Renal cortical epithelial cell (primary cell): ENCODE results near the gene MYH11. TPM values are rescaled to one million over a fixed set of nuclear protein-coding genes. Genes with fewer than 3 reads are reported as not detected.
"Not testable (repeated sequence)": the region's sequence is repeated elsewhere in the genome, so short reads cannot be mapped to it uniquely, and the experiment has no call there.

ENCODE experiments used
- DNase-seq: peaks from one replicate; pipeline ENCODE4 v3.0.0-alpha.2; 2011; ENCODE audit warnings: low read depth
- total RNA-seq: library from RNA; depleted of rRNA; stranded (reverse); fragments of >200 nt; gene quantifications from 2 replicates; pipeline ENCODE4 v1.2.3, GENCODE V29; 2014

The MYH11 gene
- total RNA-seq, 1 donor from 2014 or later = 0.05 TPM

GRCh38 chr16:15714393-15715172, 142.2 kb downstream of the MYH11 start:
- DNase-seq = no peak

GRCh38 chr16:15708997-15709396, 147.8 kb downstream of the MYH11 start:
- DNase-seq = no peak

GRCh38 chr16:15708096-15708495, 148.7 kb downstream of the MYH11 start:
- DNase-seq = no peak

- no peak for DNase-seq
These were observed 149.5 kb downstream of the MYH11 start for GRCh38 chr16:15707332-15707731.

- DNase-seq = no peak
These were observed 151.7 kb downstream of the MYH11 start for GRCh38 chr16:15705064-15705565.

GRCh38 chr16:15704545-15704987, 152.3 kb downstream of the MYH11 start:
- DNase-seq = peak; percentile 40

DNA sequence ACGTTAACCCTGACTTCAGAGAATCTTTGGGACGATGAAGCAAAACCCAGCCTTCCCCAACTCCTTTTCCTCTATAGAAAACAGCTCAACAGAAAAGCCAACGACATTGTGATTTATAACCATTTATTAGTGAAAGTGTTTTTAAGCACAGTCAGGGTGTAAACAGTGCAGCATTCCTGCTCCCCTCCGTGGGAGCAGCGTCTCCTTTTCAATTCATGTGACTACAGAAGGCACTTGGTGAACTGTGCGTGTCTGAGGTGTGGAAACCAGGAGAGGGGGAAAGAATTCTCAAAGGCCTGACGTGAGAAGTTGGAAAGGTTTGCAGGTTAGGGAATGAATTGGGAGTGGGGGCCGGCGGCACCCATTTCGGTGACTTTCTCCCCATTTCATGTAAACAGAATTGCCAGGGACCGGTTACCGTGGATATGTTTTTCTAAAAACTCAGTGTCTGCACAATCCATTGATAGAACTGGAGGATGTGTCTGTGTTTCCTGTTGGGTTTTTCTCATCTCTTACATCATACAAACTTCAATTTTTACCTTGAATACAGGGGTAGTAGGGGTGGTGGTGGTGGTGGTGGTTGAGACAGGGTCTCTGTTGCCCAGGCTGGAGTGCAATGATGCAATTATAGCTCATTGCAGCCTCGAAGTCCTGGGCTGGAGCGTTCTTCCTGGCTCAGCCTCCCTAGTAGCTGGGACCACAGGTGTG, 153.6 kb downstream of the MYH11 start:
- no peak for DNase-seq

- peak; percentile 5 for DNase-seq
These were observed 154.6 kb downstream of the MYH11 start for GRCh38 chr16:15701975-15702970.

- DNase-seq = no peak
These were observed 155.5 kb downstream of the MYH11 start for GRCh38 chr16:15701367-15701766.

DNA sequence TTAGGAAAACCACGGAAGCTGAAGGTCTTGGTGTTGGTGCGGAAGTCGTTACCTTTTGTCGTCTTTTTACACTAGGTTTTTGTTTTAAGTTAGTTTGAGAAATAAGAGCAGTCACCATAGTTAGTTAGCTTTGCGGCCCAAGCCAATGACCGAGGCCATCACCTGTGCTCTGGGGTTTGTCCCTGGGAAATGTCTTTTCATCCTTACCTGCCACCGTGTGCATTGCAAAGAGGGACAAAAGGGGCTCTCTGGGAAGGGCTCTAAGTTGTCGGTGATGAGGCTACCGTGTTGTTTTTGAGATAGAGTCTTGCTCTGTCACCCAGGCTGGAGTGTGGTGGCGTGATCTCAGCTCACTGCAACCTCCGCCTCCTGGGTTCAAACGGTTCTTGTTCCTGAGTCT, 157.0 kb downstream of the MYH11 start:
- DNase-seq = no peak

- no peak for DNase-seq
These were observed 162.3 kb downstream of the MYH11 start for GRCh38 chr16:15694499-15694898.

DNA sequence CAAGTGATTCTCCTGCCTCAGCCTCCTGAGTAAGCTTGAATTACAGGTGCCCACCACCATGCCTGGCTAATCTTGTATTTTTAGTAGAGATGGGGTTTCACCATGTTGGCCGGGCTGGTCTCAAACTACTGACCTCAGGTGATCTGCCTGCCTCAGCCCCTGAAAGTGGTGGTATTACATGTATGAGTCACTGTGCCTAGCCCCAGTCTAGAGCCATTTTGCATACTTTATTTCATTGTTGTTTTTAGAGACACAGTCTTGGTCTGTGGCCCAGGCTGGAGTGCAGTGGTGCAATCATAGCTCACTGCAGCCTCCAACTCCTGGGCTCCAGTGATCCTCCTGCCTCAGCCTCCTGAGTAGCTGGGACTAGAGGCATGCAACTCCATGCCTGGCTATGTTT, 164.3 kb downstream of the MYH11 start:
- DNase-seq = not testable (repeated sequence)

- no peak for DNase-seq
These were observed 165.8 kb downstream of the MYH11 start for GRCh38 chr16:15691046-15691445.

GRCh38 chr16:15690296-15690695, 166.5 kb downstream of the MYH11 start:
- no peak for DNase-seq

DNA sequence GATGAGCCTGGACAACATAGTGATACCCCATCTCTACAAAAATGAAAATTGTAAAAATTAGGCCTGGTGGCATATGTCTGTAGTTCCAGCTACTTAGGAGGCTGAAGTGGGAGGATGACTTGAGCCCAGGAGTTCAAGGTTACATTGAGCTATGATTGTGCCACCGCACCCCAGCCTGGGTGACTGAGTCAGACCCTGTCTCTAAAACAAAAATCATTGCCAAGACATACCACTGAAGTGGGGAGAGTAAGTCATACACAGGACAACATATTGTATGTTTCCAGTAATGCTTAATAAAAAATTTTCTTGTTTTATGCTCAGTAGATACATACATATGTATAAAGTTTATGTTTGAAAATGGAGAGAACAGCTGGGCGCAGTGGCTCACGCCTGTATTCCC, 167.5 kb downstream of the MYH11 start:
- no peak for DNase-seq

- no peak for DNase-seq
These were observed 170.5 kb downstream of the MYH11 start for GRCh38 chr16:15686287-15686686.

GRCh38 chr16:15682105-15682570, 174.7 kb downstream of the MYH11 start:
- peak; percentile 74 for DNase-seq

- no peak for DNase-seq
These were observed 179.4 kb downstream of the MYH11 start for GRCh38 chr16:15677447-15677846.

DNA sequence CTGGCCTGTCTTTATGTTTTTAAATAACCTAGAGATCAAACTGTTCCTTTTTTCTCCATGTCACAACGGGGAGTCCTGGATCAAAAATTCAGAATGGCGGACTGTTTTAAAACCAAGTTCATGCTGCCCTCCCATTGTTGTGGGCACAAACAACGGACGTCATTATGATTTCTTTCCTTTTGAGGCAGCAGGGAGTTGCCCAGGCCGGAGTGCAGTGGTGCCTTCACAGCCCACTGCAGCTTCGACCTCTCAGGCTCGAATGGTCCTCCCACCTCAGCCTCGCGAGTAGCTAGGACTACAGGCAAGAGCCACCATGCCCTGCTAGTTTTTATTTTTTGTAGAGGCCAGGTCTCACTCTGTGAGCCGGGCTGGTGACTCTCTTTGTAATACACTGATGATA, 180.3 kb downstream of the MYH11 start:
- DNase-seq = no peak

DNA sequence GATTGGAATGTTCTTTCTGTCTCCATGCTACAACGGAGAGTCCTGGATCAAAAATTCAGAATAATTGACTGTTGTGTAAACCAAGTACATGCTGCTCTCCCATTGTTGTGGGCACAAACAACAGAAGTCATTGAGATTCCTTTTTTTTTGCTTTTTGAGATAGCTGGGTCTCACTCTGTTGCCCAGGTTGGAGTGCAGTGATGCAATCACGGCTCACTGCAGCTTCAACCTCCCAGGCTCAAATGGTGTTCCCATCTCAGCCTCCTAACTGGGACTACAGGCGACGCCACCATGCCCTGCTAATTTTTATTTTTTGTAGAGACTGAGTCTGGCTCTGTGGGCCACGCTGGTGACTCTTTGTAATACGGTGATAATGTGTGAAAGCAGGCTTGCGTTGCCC, 182.3 kb downstream of the MYH11 start:
- DNase-seq = no peak

DNA sequence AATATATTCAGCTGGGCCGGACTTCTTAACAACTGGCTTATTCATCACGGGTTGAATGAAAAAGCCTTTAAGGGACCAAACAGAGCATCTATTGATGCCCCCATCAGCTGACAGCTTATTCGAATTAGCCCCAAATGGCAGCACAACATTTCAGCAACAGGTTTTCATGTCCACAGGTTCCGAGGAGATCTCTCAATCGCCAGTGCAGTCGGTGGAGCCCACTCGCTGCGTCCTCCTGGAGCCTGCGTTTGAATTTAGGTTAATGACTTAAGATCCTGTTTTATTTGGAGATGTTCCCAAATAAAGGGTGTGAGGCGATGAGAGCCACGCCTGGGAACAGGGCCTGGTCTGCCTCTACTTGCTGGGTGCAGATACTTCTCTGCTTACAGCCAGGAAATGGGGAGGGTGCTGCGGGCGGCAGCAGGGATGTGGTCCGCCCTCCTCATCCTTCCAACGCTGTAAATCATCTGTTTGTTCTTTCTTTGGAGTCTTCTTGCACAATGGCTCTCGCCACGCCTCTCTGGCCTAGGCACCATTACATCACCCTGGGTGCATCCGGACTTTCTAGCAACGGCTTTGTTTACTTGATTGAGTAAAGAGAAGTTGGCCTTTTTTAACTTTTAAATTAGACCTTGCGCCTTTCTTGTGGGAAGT, 184.2 kb downstream of the MYH11 start:
- peak; percentile 73 for DNase-seq
